ENCODE results near the gene CTBP1.

DNA sequence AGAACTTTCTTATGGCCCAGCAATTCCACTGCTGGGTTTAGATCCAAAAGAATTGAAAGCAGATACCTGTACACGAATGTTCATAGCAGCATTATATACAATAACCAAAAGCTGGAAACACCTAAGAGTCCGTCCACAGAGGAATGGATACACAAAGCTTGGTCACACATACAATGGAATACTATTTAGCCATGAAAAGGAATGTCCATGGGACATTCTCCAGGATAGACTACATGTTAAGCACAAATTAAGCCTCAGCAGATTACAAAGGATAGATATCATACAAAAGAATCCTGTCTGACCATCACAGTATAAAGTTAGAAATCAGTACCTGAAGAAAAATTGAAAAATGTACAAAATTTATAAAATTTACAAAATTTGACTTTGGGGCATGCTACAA lies 28.1 kb upstream of the CTBP1 start:
- TF ChIP-seq POLR2AphosphoS5 (IDR thresholded peaks at IDR 0.05) (no peak), POLR2A (IDR thresholded peaks at IDR 0.05) (no peak)

Measured in breast epithelium (tissue), 3 donors.